Gastroesophageal sphincter (tissue), 3 donors: ENCODE measurements around the gene FAM120A.

Source experiments
- EP300 ChIP-seq: sonication (generic); formaldehyde crosslinking; IDR thresholded peaks from one replicate; pipeline ENCODE4 v1.6.1; 2017; ENCODE audit warnings: antibody characterized with exemption, mild to moderate bottlenecking
- POLR2A ChIP-seq, 2 donors: fragments of 450-650 bp; IDR thresholded peaks; one replicate each; pipeline ENCODE4 v1.6.1; 2017; ENCODE audit warnings: antibody characterized with exemption in 2 of 2, mild to moderate bottlenecking in 2 of 2, moderate library complexity in 1 of 2
- POLR2AphosphoS5 ChIP-seq: sonication (generic); formaldehyde crosslinking; IDR thresholded peaks from one replicate; pipeline ENCODE4 v1.6.1; 2017; ENCODE audit warnings: antibody characterized with exemption
- TF ChIP-seq, protein P1 (sequence below), 4 experiments: fragments of 200-600 bp in 2 of 4; fragments of 450-650 bp in 2 of 4; sonication (generic) in 1 of 4; IDR thresholded peaks; one replicate each; pipeline ENCODE4 v1.5.1; 2017 to 2019; ENCODE audit warnings: antibody characterized with exemption in 4 of 4, mild to moderate bottlenecking in 2 of 4, moderate library complexity in 2 of 4

DNA sequence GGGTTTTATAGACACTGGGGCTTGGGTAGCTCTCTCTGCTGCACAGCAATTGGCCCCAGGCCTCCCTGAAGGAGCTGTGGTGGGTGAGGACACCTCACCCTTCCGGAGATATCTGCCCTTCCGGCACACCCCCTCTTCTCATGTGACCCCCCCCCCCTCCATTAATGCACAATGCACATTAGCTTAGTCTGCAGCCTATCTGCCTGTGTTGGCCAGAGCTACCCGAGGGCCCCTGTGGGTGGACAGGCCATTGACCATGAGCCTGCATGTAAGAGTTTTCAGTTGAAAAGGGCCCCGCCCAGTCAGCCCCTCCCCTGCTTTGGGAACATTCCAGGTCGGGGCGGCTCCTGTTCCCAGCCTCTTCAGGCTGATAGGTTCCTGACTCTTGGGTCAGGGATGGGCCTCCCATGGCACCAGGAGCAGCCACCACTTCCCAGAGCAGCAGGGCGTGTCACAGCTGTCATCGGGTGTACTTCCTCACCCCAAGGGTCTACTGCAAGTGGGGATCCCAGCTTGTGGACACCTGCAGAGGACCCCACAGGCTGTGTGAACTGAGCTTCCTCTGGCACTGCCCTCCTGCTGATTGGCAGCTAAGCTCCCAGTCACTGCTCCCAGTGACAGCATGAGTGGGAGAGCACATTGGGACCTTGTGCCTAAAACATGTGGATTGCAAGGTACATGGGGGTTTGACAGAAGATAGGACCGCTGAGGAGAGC lies 142.7 kb downstream of the FAM120A start:
- TF ChIP-seq, protein P1, sequence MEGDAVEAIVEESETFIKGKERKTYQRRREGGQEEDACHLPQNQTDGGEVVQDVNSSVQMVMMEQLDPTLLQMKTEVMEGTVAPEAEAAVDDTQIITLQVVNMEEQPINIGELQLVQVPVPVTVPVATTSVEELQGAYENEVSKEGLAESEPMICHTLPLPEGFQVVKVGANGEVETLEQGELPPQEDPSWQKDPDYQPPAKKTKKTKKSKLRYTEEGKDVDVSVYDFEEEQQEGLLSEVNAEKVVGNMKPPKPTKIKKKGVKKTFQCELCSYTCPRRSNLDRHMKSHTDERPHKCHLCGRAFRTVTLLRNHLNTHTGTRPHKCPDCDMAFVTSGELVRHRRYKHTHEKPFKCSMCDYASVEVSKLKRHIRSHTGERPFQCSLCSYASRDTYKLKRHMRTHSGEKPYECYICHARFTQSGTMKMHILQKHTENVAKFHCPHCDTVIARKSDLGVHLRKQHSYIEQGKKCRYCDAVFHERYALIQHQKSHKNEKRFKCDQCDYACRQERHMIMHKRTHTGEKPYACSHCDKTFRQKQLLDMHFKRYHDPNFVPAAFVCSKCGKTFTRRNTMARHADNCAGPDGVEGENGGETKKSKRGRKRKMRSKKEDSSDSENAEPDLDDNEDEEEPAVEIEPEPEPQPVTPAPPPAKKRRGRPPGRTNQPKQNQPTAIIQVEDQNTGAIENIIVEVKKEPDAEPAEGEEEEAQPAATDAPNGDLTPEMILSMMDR (IDR thresholded peaks at IDR 0.05) = no peak
- TF ChIP-seq POLR2A (IDR thresholded peaks at IDR 0.05) = no peak
- TF ChIP-seq EP300 = no peak
- TF ChIP-seq POLR2AphosphoS5 = no peak
